GM12865 (cell line): ENCODE data around the gene PLAGL2.
"Not testable (repeated sequence)": the region's sequence is repeated elsewhere in the genome, so short reads cannot be mapped to it uniquely, and the experiment has no call there.

Source experiments
- DNase-seq: peaks from one replicate; pipeline ENCODE4 v3.0.0; 2010; ENCODE audit warnings: low read depth
- H3K4me3 ChIP-seq: 2 replicates; pipeline ENCODE4 v1.5.1; 2011; ENCODE audit warnings: mild to moderate bottlenecking, low read depth, low read length, control low read depth
- TF ChIP-seq, protein P1 (sequence below): IDR thresholded peaks from 2 replicates; pipeline ENCODE4 v1.5.1; 2011; ENCODE audit warnings: low read length, control low read depth, low read depth, inconsistent platforms; ENCODE audit not compliant: insufficient read depth; ENCODE audit errors: missing control alignments

PLAGL2 gene

DNA sequence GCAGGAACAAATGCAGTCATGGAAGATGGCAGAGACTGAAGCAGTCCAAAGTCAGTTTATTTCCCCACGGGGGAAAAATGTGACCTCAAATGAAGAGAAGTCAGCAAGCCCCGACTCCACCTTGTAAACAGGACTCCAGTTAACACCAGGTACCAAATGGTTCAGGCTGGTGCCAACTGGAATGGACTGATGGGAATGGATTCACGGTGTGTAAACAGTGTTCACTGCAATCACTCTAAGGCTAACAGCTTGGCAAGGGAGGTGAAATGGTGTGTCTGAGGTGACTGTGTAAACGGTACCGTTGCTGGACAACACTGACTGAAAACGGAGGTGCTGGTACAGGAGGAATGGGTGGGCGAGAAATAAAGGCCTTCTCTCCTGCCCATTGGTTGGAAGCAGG, 12.0 kb downstream of the PLAGL2 start:
- H3K4me3 ChIP-seq: no peak overlapping the region
- TF ChIP-seq, protein P1, sequence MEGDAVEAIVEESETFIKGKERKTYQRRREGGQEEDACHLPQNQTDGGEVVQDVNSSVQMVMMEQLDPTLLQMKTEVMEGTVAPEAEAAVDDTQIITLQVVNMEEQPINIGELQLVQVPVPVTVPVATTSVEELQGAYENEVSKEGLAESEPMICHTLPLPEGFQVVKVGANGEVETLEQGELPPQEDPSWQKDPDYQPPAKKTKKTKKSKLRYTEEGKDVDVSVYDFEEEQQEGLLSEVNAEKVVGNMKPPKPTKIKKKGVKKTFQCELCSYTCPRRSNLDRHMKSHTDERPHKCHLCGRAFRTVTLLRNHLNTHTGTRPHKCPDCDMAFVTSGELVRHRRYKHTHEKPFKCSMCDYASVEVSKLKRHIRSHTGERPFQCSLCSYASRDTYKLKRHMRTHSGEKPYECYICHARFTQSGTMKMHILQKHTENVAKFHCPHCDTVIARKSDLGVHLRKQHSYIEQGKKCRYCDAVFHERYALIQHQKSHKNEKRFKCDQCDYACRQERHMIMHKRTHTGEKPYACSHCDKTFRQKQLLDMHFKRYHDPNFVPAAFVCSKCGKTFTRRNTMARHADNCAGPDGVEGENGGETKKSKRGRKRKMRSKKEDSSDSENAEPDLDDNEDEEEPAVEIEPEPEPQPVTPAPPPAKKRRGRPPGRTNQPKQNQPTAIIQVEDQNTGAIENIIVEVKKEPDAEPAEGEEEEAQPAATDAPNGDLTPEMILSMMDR: no peak
- no peak for DNase-seq

DNA sequence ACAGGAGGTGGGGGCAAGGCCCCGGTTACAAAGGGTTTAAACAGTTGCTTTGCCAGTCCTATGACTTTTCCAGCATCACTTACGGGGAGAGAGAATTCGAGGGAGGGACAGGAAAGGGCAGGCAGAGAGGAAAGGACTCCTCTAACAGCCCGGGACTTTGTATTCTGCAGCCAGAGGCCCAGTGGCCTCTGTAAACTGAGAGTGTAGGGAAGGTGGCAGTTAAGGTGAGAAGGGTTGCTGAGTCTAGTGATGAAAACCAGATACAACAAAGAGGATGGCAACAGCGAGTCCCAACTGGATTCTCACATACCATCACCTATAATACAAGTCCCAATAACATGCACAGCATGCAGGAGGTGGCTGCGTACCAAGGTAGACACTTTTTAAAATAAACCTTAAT, 13.5 kb downstream of the PLAGL2 start:
- H3K4me3 ChIP-seq: no peak overlapping the region
- TF ChIP-seq, protein P1: no peak
- DNase-seq: no peak

DNA sequence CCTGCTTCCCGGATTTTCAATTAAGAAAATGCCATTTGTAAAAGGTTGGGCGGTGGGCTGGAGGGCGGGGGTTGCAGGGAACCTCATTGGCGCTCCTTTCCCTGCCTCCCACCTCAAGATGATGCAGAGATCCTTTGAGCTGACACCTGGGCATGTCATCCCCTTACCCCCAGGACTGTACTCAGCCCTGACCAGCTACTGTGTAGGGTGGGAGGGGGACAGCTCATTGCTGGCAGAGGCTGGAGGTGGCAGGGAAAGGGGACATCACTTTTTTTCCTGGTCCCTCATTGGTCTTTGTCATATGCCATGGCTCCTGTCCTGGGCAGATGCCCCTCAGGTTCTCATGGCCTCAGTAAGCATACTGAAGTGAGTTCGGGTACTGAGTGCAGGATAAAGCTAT, 14.2 kb downstream of the PLAGL2 start:
- not testable (repeated sequence) for H3K4me3 ChIP-seq, DNase-seq

DNA sequence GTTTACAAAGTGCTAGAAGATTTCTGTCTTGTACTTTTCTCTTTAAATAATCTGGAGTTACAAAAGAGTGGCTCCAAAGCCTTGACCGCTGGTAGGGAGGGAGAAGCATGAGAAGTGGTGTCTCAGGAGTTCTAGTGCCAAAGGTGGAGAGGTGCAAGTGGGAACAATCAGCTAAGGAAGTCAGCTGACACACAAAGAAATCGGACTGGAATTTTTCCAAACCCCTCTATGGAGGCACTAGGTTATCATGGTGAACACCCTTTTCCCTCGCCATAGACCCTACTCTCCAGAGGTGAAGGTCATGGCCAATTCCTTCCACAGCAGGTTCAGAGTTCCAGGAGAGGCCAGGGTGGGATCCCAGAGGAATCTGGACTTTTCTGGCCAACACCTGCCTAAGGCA, 14.8 kb downstream of the PLAGL2 start:
- no peak for DNase-seq
- no peak overlapping the region for H3K4me3 ChIP-seq
- TF ChIP-seq, protein P1: no peak

DNA sequence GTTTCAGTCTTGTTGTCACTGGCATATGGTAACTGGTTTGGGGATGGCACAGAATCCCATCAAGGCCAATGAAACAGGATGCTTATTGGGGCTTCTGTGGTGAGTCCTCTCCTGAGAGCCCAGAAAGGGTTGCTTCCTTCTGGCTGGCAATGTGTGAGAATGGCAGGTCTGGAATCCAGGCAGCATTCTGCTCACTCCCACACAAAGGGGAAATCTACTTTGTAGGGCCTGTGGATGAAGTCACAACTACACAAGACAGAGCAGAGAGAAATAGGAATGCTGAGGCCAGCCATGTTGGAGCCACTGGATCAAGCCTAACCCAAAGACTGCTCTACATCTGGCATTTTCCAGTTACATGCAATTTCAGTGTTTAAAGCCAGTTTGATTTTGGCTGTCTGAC, 15.7 kb downstream of the PLAGL2 start:
- DNase-seq: no peak
- TF ChIP-seq, protein P1: no peak

DNA sequence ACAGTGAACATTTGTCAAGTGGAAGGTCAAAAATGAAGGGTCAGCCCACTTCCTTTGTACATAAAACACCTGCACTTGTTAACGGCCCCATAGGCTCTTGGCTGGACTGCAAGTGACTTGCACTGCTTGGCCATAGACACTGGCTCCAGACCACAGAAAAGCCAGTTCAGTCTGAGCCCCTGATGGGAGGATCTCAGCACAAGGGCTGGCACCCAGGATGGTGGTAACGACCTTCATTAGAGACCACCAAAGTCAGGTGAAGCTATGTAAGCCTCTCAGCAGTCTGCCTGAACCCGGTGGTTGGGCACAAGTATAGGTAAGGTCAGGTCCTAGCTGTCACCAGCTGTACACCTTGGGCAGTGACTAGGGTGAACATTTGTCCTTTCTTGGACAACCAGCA, 16.1 kb downstream of the PLAGL2 start:
- TF ChIP-seq, protein P1: no peak
- H3K4me3 ChIP-seq: no peak overlapping the region
- DNase-seq: no peak

More for the DNA sequence above, 15.7 kb downstream of the PLAGL2 start:
- no peak overlapping the region for H3K4me3 ChIP-seq

DNA sequence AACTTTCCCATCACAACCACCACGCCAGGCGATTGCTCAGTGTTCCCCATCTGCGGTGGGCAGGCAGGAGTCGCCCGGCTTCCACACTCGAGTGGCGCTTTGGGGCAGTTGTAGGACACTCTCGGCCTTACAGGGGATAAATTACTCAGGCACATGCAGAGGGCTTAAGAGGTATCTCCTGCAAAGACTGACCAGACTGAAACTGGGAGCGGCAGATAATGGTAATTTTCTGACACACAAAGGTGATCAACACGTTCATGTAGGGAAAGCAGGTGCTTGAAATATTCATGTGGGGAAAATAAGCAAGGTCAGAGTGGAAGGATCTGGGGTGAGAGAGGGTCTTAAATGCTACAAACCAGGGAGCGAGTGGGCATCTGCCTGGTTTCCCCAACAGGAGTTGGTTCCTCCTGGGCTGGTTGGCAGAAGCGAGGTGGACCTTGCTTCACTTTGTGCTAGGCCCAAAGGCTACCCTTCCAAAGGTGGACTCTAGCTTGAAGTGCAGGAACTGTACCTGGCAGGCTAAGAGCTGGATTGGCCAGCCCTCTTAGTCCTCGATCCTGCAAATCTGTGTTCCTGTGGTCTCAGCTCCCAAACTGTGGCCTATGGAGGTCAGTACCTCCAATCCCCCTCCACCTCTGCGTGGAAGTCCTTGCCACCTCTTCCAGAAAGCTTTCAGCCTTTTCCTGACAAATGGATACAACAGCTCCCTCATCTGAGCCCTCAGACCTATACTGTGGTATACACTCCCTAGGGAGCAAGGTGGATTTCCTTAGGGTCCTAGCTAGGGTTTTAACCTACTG, 16.7 kb downstream of the PLAGL2 start:
- H3K4me3 ChIP-seq: no peak overlapping the region
- no peak for DNase-seq
- TF ChIP-seq, protein P1: no peak
